HG03025 (cell line): ENCODE measurements around the gene CAMTA1.

Experiments
- ATAC-seq: cut with Tn5 transposase; IDR thresholded peaks from one replicate; pipeline ENCODE4 v1.9.1; 2021; ENCODE audit warnings: mild to moderate bottlenecking, moderate library complexity; ENCODE audit not compliant: unreplicated experiment, low FRiP score

CAMTA1 gene

GRCh38 chr1:7450838-7451237 lies 665.6 kb downstream of the CAMTA1 start:
- ATAC-seq, result no peak

- no peak for ATAC-seq
Observed at GRCh38 chr1:7453038-7453437, 667.8 kb downstream of the CAMTA1 start.

- ATAC-seq, result no peak
Observed at GRCh38 chr1:7454052-7454815, 669.0 kb downstream of the CAMTA1 start.

- ATAC-seq, result no peak
Observed at GRCh38 chr1:7454895-7455784, 669.9 kb downstream of the CAMTA1 start.

- ATAC-seq, result no peak
Observed at GRCh38 chr1:7455796-7456721, 670.8 kb downstream of the CAMTA1 start.

- no peak for ATAC-seq
Observed at GRCh38 chr1:7456722-7457082, 671.4 kb downstream of the CAMTA1 start.

- ATAC-seq, result no peak
Observed at GRCh38 chr1:7457811-7458210, 672.6 kb downstream of the CAMTA1 start.

GRCh38 chr1:7458946-7459345 lies 673.7 kb downstream of the CAMTA1 start:
- ATAC-seq, result no peak

GRCh38 chr1:7459914-7460313 lies 674.7 kb downstream of the CAMTA1 start:
- no peak for ATAC-seq

GRCh38 chr1:7460807-7461206 lies 675.6 kb downstream of the CAMTA1 start:
- no peak for ATAC-seq

- no peak for ATAC-seq
Observed at GRCh38 chr1:7462617-7463016, 677.4 kb downstream of the CAMTA1 start.

GRCh38 chr1:7463526-7463925 lies 678.3 kb downstream of the CAMTA1 start:
- no peak for ATAC-seq

GRCh38 chr1:7464736-7465135 lies 679.5 kb downstream of the CAMTA1 start:
- ATAC-seq, result no peak

GRCh38 chr1:7467476-7468175 lies 682.4 kb downstream of the CAMTA1 start:
- no peak for ATAC-seq

- ATAC-seq, result no peak
Observed at GRCh38 chr1:7468248-7468647, 683.0 kb downstream of the CAMTA1 start.

GRCh38 chr1:7469255-7469938 lies 684.1 kb downstream of the CAMTA1 start:
- no peak for ATAC-seq

- no peak for ATAC-seq
Observed at GRCh38 chr1:7470904-7471638, 685.8 kb downstream of the CAMTA1 start.

- no peak for ATAC-seq
Observed at GRCh38 chr1:7471836-7472235, 686.6 kb downstream of the CAMTA1 start.
